Memory B cell (primary cell): ENCODE data around the gene TRAK1.
A peak's percentile ranks its signal among the peaks of the same experiment; 100 is the strongest.

Experiments
- ATAC-seq: fragments of 150-1000 bp; cut with Tn5 transposase; 2 replicates; pipeline ENCODE4 v1.10.0; 2021; ENCODE audit warnings: low read depth, mild to moderate bottlenecking, moderate library complexity
- DNase-seq, 2 donors: peaks; one replicate each; pipeline ENCODE4 v3.0.0; 2022; ENCODE audit warnings: low spot score in 2 of 2
- H3K27ac Mint-ChIP-seq: one replicate; pipeline ENCODE4 v1.8.0; 2022; ENCODE audit warnings: mild to moderate bottlenecking, moderate library complexity, mixed read lengths
- H3K27me3 Mint-ChIP-seq: one replicate; pipeline ENCODE4 v1.8.0; 2022; ENCODE audit warnings: mixed read lengths
- H3K36me3 Mint-ChIP-seq: one replicate; pipeline ENCODE4 v1.8.0; 2022; ENCODE audit warnings: mild to moderate bottlenecking, mixed read lengths
- H3K4me1 Mint-ChIP-seq: one replicate; pipeline ENCODE4 v1.8.0; 2022; ENCODE audit warnings: mixed read lengths
- H3K4me3 Mint-ChIP-seq: one replicate; pipeline ENCODE4 v1.8.0; 2022; ENCODE audit warnings: mild to moderate bottlenecking, moderate library complexity, mixed read lengths
- H3K9me3 Mint-ChIP-seq: one replicate; pipeline ENCODE4 v1.8.0; 2022; ENCODE audit warnings: mixed read lengths

Gene TRAK1

GRCh38 chr3:42130329-42131070 lies 39.3 kb downstream of the TRAK1 start:
- H3K4me3 Mint-ChIP-seq: no peak overlapping the region
- no peaks in the 10 kb centered on the region for H3K9me3 Mint-ChIP-seq
- ATAC-seq (no peak), DNase-seq (no peak)
- H3K4me1 Mint-ChIP-seq: peaks cover 37% of the 10 kb centered on the region
- H3K27me3 Mint-ChIP-seq: no peaks in the 10 kb centered on the region
- peaks cover 23% of the 10 kb centered on the region for H3K36me3 Mint-ChIP-seq
- no peak overlapping the region for H3K27ac Mint-ChIP-seq

- peaks cover 24% of the 10 kb centered on the region for H3K36me3 Mint-ChIP-seq
- no peaks in the 10 kb centered on the region for H3K9me3 Mint-ChIP-seq
- DNase-seq (no peak), ATAC-seq (no peak)
- peak overlapping the region; percentile 87 for H3K27ac Mint-ChIP-seq
- peaks cover 33% of the 10 kb centered on the region for H3K4me1 Mint-ChIP-seq
- H3K4me3 Mint-ChIP-seq: no peak overlapping the region
- no peaks in the 10 kb centered on the region for H3K27me3 Mint-ChIP-seq
Observed at GRCh38 chr3:42133500-42134298, 42.5 kb downstream of the TRAK1 start.

- H3K9me3 Mint-ChIP-seq: no peaks in the 10 kb centered on the region
- ATAC-seq (no peak), DNase-seq (no peak)
- peaks cover 33% of the 10 kb centered on the region for H3K4me1 Mint-ChIP-seq
- no peak overlapping the region for H3K4me3 Mint-ChIP-seq
- H3K36me3 Mint-ChIP-seq: peaks cover 27% of the 10 kb centered on the region
- peak overlapping the region; percentile 35 for H3K27ac Mint-ChIP-seq
- no peaks in the 10 kb centered on the region for H3K27me3 Mint-ChIP-seq
Observed at GRCh38 chr3:42134867-42135464, 43.8 kb downstream of the TRAK1 start.

GRCh38 chr3:42139621-42140453 lies 48.7 kb downstream of the TRAK1 start:
- Mint-ChIP-seq H3K36me3 (peaks cover 16% of the 10 kb centered on the region), H3K4me3 (no peak overlapping the region)
- no peak for ATAC-seq

GRCh38 chr3:42140665-42141203 lies 49.6 kb downstream of the TRAK1 start:
- H3K27ac Mint-ChIP-seq: no peak overlapping the region
- H3K27me3 Mint-ChIP-seq: no peaks in the 10 kb centered on the region
- peaks cover 33% of the 10 kb centered on the region for H3K4me1 Mint-ChIP-seq
- no peak for ATAC-seq
- H3K9me3 Mint-ChIP-seq: no peaks in the 10 kb centered on the region
- no peak for DNase-seq
- H3K36me3 Mint-ChIP-seq: peaks cover 9% of the 10 kb centered on the region
- no peak overlapping the region for H3K4me3 Mint-ChIP-seq

More at GRCh38 chr3:42139621-42140453, 48.7 kb downstream of the TRAK1 start:
- no peak for DNase-seq
- peaks cover 37% of the 10 kb centered on the region for H3K4me1 Mint-ChIP-seq
- no peaks in the 10 kb centered on the region for H3K27me3 Mint-ChIP-seq
- H3K9me3 Mint-ChIP-seq: no peaks in the 10 kb centered on the region
- H3K27ac Mint-ChIP-seq: peak overlapping the region; percentile 78

- ATAC-seq (no peak), DNase-seq (no peak)
- H3K4me1 Mint-ChIP-seq: peaks cover 49% of the 10 kb centered on the region
Observed at GRCh38 chr3:42143440-42143839, 52.3 kb downstream of the TRAK1 start.

GRCh38 chr3:42144209-42144608 lies 53.1 kb downstream of the TRAK1 start:
- DNase-seq: no peak
- no peaks in the 10 kb centered on the region for H3K9me3 Mint-ChIP-seq
- H3K4me1 Mint-ChIP-seq: peaks cover 53% of the 10 kb centered on the region
- peaks cover 14% of the 10 kb centered on the region for H3K36me3 Mint-ChIP-seq
- no peaks in the 10 kb centered on the region for H3K27me3 Mint-ChIP-seq
- H3K27ac Mint-ChIP-seq: peak overlapping the region; percentile 32
- no peak for ATAC-seq
- H3K4me3 Mint-ChIP-seq: no peak overlapping the region

More at GRCh38 chr3:42143440-42143839, 52.3 kb downstream of the TRAK1 start:
- H3K36me3 Mint-ChIP-seq: peaks cover 15% of the 10 kb centered on the region
- H3K27ac Mint-ChIP-seq: no peak overlapping the region
- H3K9me3 Mint-ChIP-seq: no peaks in the 10 kb centered on the region
- H3K4me3 Mint-ChIP-seq: no peak overlapping the region
- no peaks in the 10 kb centered on the region for H3K27me3 Mint-ChIP-seq

GRCh38 chr3:42148086-42148848 lies 57.1 kb downstream of the TRAK1 start:
- ATAC-seq (no peak), DNase-seq (no peak)
- H3K27me3 Mint-ChIP-seq: no peaks in the 10 kb centered on the region
- H3K4me3 Mint-ChIP-seq: no peak overlapping the region
- peaks cover 57% of the 10 kb centered on the region for H3K4me1 Mint-ChIP-seq
- H3K36me3 Mint-ChIP-seq: peaks cover 16% of the 10 kb centered on the region
- no peaks in the 10 kb centered on the region for H3K9me3 Mint-ChIP-seq
- H3K27ac Mint-ChIP-seq: peak overlapping the region; percentile 62

- no peak for DNase-seq
- ATAC-seq: no peak
- peaks cover 56% of the 10 kb centered on the region for H3K4me1 Mint-ChIP-seq
- peak overlapping the region; percentile 26 for H3K27ac Mint-ChIP-seq
- no peak overlapping the region for H3K4me3 Mint-ChIP-seq
- H3K36me3 Mint-ChIP-seq: peaks cover 21% of the 10 kb centered on the region
- H3K27me3 Mint-ChIP-seq: no peaks in the 10 kb centered on the region
- H3K9me3 Mint-ChIP-seq: no peaks in the 10 kb centered on the region
Observed at GRCh38 chr3:42148982-42149432, 57.9 kb downstream of the TRAK1 start.

- peak overlapping the region; percentile 26 for H3K27ac Mint-ChIP-seq
- peaks cover 21% of the 10 kb centered on the region for H3K36me3 Mint-ChIP-seq
- no peak for DNase-seq
- no peak overlapping the region for H3K4me3 Mint-ChIP-seq
- H3K27me3 Mint-ChIP-seq: no peaks in the 10 kb centered on the region
- no peaks in the 10 kb centered on the region for H3K9me3 Mint-ChIP-seq
- peaks cover 53% of the 10 kb centered on the region for H3K4me1 Mint-ChIP-seq
- no peak for ATAC-seq
Observed at GRCh38 chr3:42149532-42149931, 58.4 kb downstream of the TRAK1 start.

GRCh38 chr3:42149975-42150374 lies 58.8 kb downstream of the TRAK1 start:
- Mint-ChIP-seq H3K27ac (peak overlapping the region; percentile 26), H3K9me3 (no peaks in the 10 kb centered on the region), H3K4me1 (peaks cover 56% of the 10 kb centered on the region), H3K27me3 (no peaks in the 10 kb centered on the region), H3K4me3 (no peak overlapping the region), H3K36me3 (peaks cover 21% of the 10 kb centered on the region)
- ATAC-seq (no peak), DNase-seq (no peak)

GRCh38 chr3:42151596-42152168 lies 60.5 kb downstream of the TRAK1 start:
- Mint-ChIP-seq H3K36me3 (peaks cover 19% of the 10 kb centered on the region), H3K9me3 (no peaks in the 10 kb centered on the region), H3K27me3 (no peaks in the 10 kb centered on the region), H3K27ac (peak overlapping the region; percentile 55), H3K4me1 (peaks cover 53% of the 10 kb centered on the region), H3K4me3 (no peak overlapping the region)
- DNase-seq (no peak), ATAC-seq (no peak)
